Astrocyte of the cerebellum (primary cell): ENCODE measurements around the gene ARFGEF3.

Source experiments
- DNase-seq: peaks from one replicate; pipeline ENCODE4 v3.0.0-alpha.2; 2011; ENCODE audit warnings: low read depth
- H3K4me3 ChIP-seq: 2 replicates; pipeline ENCODE4 v1.5.1; 2011; ENCODE audit warnings: mild to moderate bottlenecking, low read depth, low read length, moderate library complexity
- in situ Hi-C: cut with HindIII; loops from 2 replicates; pipeline ENCODE4 v1.10.0; 2017; ENCODE audit warnings: low sequenced_read_pairs
- TF ChIP-seq, protein P1 (sequence below): IDR thresholded peaks from 2 replicates; pipeline ENCODE4 v1.5.1; 2012; ENCODE audit warnings: low read length, low read depth, moderate library complexity, mild to moderate bottlenecking; ENCODE audit errors: missing control alignments

Gene ARFGEF3

GRCh38 chr6:138386897-138387296 is 225.2 kb downstream of the ARFGEF3 start:
- no peak overlapping the region for H3K4me3 ChIP-seq
- in situ Hi-C loops = no loop called here
- TF ChIP-seq, protein P1, sequence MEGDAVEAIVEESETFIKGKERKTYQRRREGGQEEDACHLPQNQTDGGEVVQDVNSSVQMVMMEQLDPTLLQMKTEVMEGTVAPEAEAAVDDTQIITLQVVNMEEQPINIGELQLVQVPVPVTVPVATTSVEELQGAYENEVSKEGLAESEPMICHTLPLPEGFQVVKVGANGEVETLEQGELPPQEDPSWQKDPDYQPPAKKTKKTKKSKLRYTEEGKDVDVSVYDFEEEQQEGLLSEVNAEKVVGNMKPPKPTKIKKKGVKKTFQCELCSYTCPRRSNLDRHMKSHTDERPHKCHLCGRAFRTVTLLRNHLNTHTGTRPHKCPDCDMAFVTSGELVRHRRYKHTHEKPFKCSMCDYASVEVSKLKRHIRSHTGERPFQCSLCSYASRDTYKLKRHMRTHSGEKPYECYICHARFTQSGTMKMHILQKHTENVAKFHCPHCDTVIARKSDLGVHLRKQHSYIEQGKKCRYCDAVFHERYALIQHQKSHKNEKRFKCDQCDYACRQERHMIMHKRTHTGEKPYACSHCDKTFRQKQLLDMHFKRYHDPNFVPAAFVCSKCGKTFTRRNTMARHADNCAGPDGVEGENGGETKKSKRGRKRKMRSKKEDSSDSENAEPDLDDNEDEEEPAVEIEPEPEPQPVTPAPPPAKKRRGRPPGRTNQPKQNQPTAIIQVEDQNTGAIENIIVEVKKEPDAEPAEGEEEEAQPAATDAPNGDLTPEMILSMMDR = no peak
- DNase-seq = no peak

GRCh38 chr6:138387577-138388368 is 226.0 kb downstream of the ARFGEF3 start:
- in situ Hi-C loops = no loop called here
- H3K4me3 ChIP-seq = no peak overlapping the region
- DNase-seq = no peak
- TF ChIP-seq, protein P1 = no peak

DNA sequence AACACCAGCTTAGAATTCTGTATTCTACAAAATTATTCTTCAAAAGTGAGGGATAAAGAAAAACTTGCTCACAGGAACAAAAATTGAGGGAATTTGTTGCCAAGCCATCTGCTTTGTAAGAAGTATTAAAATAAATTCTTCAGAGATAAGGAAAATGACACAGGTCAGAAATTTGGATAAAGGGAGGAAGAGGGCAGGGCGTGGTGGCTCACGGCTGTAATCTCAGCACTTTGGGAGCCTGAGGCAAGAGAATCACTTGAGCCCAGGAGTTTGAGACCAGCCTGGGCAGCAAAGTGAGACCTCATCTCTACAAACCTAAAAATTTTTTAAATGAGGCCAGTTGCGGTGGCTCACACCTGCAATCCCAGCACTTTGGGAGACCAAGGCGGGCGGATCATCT is 227.8 kb downstream of the ARFGEF3 start:
- DNase-seq = no peak
- in situ Hi-C loops = no loop called here
- TF ChIP-seq, protein P1 = no peak
- no peak overlapping the region for H3K4me3 ChIP-seq
